Measurements from ENCODE around the gene LRIG2.
"Not testable (repeated sequence)": the region's sequence is repeated elsewhere in the genome, so short reads cannot be mapped to it uniquely, and the experiment has no call there.

LRIG2 gene

DNA sequence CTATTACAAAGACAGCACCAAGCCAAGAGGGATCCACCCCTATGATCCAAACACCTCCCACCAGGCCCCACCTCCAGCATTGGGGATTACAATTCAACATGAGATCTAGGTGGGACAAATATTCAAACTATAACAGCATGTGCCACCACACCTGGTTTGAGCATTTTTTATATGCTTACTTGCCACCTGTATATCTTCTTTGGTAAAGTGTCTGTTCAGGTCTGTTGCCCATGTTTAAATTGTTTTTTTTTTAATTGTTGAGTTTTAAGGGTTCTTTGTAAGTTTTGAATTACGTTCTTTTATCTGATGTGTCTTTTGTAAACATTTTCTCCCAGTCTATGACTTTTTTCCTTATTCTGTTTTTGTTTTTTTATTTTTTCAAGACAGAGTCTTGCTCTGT lies 83.4 kb downstream of the LRIG2 start:
- H3K36me3 Mint-ChIP-seq (ENCODE audit: low read depth): no peaks in the 10 kb centered on the region
- H3K9me3 Mint-ChIP-seq: peaks cover 9% of the 10 kb centered on the region
- no peaks in the 10 kb centered on the region for H3K4me1 Mint-ChIP-seq (ENCODE audit: low read depth)
- H3K4me3 Mint-ChIP-seq: no peak overlapping the region
- no peak overlapping the region for H3K27ac Mint-ChIP-seq
- H3K27me3 Mint-ChIP-seq: no peaks in the 10 kb centered on the region

- H3K27me3 Mint-ChIP-seq; H3K9me3 Mint-ChIP-seq; H3K4me1 Mint-ChIP-seq (ENCODE audit: low read depth); H3K36me3 Mint-ChIP-seq (ENCODE audit: low read depth); H3K27ac Mint-ChIP-seq; H3K4me3 Mint-ChIP-seq: not testable (repeated sequence)
Measured at GRCh38 chr1:113158743-113159142, 85.7 kb downstream of the LRIG2 start.

GRCh38 chr1:113166473-113166872 lies 93.5 kb downstream of the LRIG2 start:
- peaks cover 16% of the 10 kb centered on the region for H3K27me3 Mint-ChIP-seq
- H3K4me3 Mint-ChIP-seq: no peak overlapping the region
- no peaks in the 10 kb centered on the region for H3K4me1 Mint-ChIP-seq (ENCODE audit: low read depth)
- H3K9me3 Mint-ChIP-seq: peaks cover 1% of the 10 kb centered on the region
- no peak overlapping the region for H3K27ac Mint-ChIP-seq
- no peaks in the 10 kb centered on the region for H3K36me3 Mint-ChIP-seq (ENCODE audit: low read depth)

- H3K4me1 Mint-ChIP-seq (ENCODE audit: low read depth): no peaks in the 10 kb centered on the region
- no peaks in the 10 kb centered on the region for H3K36me3 Mint-ChIP-seq (ENCODE audit: low read depth)
- H3K27me3 Mint-ChIP-seq: peaks cover 13% of the 10 kb centered on the region
- H3K4me3 Mint-ChIP-seq: no peak overlapping the region
- no peak overlapping the region for H3K27ac Mint-ChIP-seq
- H3K9me3 Mint-ChIP-seq: peaks cover 21% of the 10 kb centered on the region
Measured at GRCh38 chr1:113168946-113169345, 95.9 kb downstream of the LRIG2 start.

DNA sequence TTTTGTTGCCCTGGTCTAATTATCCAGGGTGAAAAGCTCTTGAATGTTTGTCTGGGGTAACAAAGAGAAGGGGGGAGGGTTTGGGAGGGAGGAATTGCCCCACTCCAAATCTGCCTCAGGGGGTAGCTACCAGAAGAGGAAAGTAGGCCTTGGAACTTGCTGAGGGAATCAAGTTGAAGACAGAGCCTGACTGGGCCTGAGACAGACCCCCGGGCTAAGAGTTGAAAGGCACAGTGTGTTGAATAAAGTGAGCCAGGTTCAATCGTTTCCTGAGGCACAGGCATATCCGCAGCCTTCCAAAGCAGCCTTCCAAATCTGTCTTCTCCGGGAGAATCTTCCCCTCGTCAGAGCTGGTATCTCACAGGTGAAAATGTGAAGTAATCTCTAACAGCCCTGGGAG lies 96.6 kb downstream of the LRIG2 start:
- Mint-ChIP-seq H3K27me3 (peaks cover 19% of the 10 kb centered on the region), H3K9me3 (peaks cover 21% of the 10 kb centered on the region), H3K27ac (no peak overlapping the region), H3K4me1 (ENCODE audit: low read depth) (no peaks in the 10 kb centered on the region), H3K4me3 (no peak overlapping the region), H3K36me3 (ENCODE audit: low read depth) (no peaks in the 10 kb centered on the region)

DNA sequence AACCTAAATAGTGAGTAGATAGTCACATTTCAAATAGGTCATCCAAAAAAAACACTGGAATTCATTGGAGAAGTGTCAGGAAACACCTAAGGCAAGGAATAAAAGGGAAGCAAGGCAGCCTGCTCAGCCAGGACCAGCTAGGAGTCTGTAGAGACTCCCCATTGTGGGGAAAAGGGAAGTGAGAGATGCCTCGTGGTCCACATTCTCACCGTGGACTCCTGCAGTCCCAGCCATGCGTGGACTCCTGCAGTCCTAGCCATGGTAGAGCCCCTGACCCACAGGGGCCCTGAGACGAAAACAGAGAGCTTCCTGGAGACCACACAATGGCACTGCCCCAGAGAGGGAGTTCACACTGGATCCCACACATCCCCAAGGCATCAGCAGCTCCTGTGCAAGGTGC lies 97.5 kb downstream of the LRIG2 start:
- H3K27me3 Mint-ChIP-seq: peaks cover 21% of the 10 kb centered on the region
- H3K4me3 Mint-ChIP-seq: no peak overlapping the region
- no peak overlapping the region for H3K27ac Mint-ChIP-seq
- H3K36me3 Mint-ChIP-seq (ENCODE audit: low read depth): no peaks in the 10 kb centered on the region
- H3K9me3 Mint-ChIP-seq: peaks cover 21% of the 10 kb centered on the region
- no peaks in the 10 kb centered on the region for H3K4me1 Mint-ChIP-seq (ENCODE audit: low read depth)

- peaks cover 47% of the 10 kb centered on the region for H3K27me3 Mint-ChIP-seq
- H3K4me3 Mint-ChIP-seq: no peak overlapping the region
- no peak overlapping the region for H3K27ac Mint-ChIP-seq
- no peaks in the 10 kb centered on the region for H3K4me1 Mint-ChIP-seq (ENCODE audit: low read depth)
- no peaks in the 10 kb centered on the region for H3K36me3 Mint-ChIP-seq (ENCODE audit: low read depth)
- peaks cover 7% of the 10 kb centered on the region for H3K9me3 Mint-ChIP-seq
Measured at GRCh38 chr1:113178106-113178505, 105.1 kb downstream of the LRIG2 start.

GRCh38 chr1:113178522-113178921 lies 105.5 kb downstream of the LRIG2 start:
- no peak overlapping the region for H3K4me3 Mint-ChIP-seq
- H3K4me1 Mint-ChIP-seq (ENCODE audit: low read depth): no peaks in the 10 kb centered on the region
- peaks cover 47% of the 10 kb centered on the region for H3K27me3 Mint-ChIP-seq
- no peak overlapping the region for H3K27ac Mint-ChIP-seq
- peaks cover 3% of the 10 kb centered on the region for H3K9me3 Mint-ChIP-seq
- no peaks in the 10 kb centered on the region for H3K36me3 Mint-ChIP-seq (ENCODE audit: low read depth)

Measured in stimulated activated naive CD8-positive, alpha-beta T cell treated with anti-CD3 and anti-CD28 coated beads, Interleukin-15, Interleukin-2, amounts not matched to agents 100 ng/mL and 50 ng/mL, for 24 hours (primary cell).